ENCODE measurements around the gene G3BP2.

The G3BP2 gene

GRCh38 chr4:75637827-75638226, 35.4 kb downstream of the G3BP2 start:
- no peak for DNase-seq (ENCODE audit: low spot score)

GRCh38 chr4:75637176-75637575, 36.0 kb downstream of the G3BP2 start:
- DNase-seq (ENCODE audit: low spot score): no peak

GRCh38 chr4:75634951-75635350, 38.3 kb downstream of the G3BP2 start:
- DNase-seq (ENCODE audit: low spot score): peak; percentile 20

- DNase-seq (ENCODE audit: low spot score): no peak
These were observed 38.9 kb downstream of the G3BP2 start for GRCh38 chr4:75634281-75634680.

- DNase-seq (ENCODE audit: low spot score): no peak
These were observed 39.4 kb downstream of the G3BP2 start for GRCh38 chr4:75633846-75634245.

GRCh38 chr4:75630937-75631329, 42.3 kb downstream of the G3BP2 start:
- DNase-seq (ENCODE audit: low spot score): no peak

GRCh38 chr4:75630174-75630936, 42.9 kb downstream of the G3BP2 start, which contains the start of gene CDKL2:
TSS of gene CDKL2 (minus strand) at chr4:75630528. CDS start at chr4:75625988, 4,540 bp downstream.
- DNase-seq (ENCODE audit: low spot score): peak; percentile 83

- no peak for DNase-seq (ENCODE audit: low spot score)
These were observed 44.0 kb downstream of the G3BP2 start for GRCh38 chr4:75629239-75629638.

- no peak for DNase-seq (ENCODE audit: low spot score)
These were observed 50.2 kb downstream of the G3BP2 start for GRCh38 chr4:75623026-75623425.

- no peak for DNase-seq (ENCODE audit: low spot score)
These were observed 51.5 kb downstream of the G3BP2 start for GRCh38 chr4:75621715-75622114.

- no peak for DNase-seq (ENCODE audit: low spot score)
These were observed 60.9 kb downstream of the G3BP2 start for GRCh38 chr4:75612306-75612705.

GRCh38 chr4:75605928-75606327, 67.3 kb downstream of the G3BP2 start:
- no peak for DNase-seq (ENCODE audit: low spot score)

GRCh38 chr4:75599647-75600046, 73.6 kb downstream of the G3BP2 start:
- no peak for DNase-seq (ENCODE audit: low spot score)

GRCh38 chr4:75598390-75598789, 74.8 kb downstream of the G3BP2 start:
- peak; percentile 11 for DNase-seq (ENCODE audit: low spot score)

GRCh38 chr4:75596061-75596460, 77.2 kb downstream of the G3BP2 start:
- DNase-seq (ENCODE audit: low spot score): no peak

GRCh38 chr4:75593393-75593792, 79.8 kb downstream of the G3BP2 start:
- DNase-seq (ENCODE audit: low spot score): no peak

Data from AG20443 (cell line).